ENCODE data around the gene EIF4EBP3.

DNA sequence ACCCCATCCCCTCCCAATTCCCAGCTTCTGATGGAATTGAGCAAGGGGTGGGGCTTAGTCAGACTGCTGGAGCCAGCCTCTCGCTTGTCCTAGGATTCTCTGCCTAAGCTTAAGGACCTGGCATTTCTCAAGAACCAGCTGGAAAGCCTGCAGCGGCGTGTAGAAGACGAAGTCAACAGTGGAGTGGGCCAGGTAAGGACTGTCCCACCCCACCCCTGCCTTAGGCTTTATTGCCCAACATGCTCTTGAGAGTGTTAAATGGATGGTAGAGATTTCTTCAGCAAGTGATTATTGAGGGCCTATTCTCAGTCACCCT lies 18.3 kb downstream of the EIF4EBP3 start:
- TF ChIP-seq MXI1 (conservative IDR thresholded peaks at IDR 0.05; ENCODE audit: poor library complexity, severe bottlenecking) (no peak), POLR2AphosphoS5 (IDR thresholded peaks at IDR 0.05) (no peak), RAD21 (conservative IDR thresholded peaks at IDR 0.05) (no peak), EZH2 (IDR thresholded peaks at IDR 0.05; ENCODE audit: borderline replicate concordance, insufficient read depth, low read length, poor library complexity, severe bottlenecking) (no peak), EP300 (conservative IDR thresholded peaks at IDR 0.05; ENCODE audit: poor library complexity, severe bottlenecking) (no peak), TAF1 (IDR thresholded peaks at IDR 0.05; ENCODE audit: low read depth) (no peak)
- TF ChIP-seq, protein P1, sequence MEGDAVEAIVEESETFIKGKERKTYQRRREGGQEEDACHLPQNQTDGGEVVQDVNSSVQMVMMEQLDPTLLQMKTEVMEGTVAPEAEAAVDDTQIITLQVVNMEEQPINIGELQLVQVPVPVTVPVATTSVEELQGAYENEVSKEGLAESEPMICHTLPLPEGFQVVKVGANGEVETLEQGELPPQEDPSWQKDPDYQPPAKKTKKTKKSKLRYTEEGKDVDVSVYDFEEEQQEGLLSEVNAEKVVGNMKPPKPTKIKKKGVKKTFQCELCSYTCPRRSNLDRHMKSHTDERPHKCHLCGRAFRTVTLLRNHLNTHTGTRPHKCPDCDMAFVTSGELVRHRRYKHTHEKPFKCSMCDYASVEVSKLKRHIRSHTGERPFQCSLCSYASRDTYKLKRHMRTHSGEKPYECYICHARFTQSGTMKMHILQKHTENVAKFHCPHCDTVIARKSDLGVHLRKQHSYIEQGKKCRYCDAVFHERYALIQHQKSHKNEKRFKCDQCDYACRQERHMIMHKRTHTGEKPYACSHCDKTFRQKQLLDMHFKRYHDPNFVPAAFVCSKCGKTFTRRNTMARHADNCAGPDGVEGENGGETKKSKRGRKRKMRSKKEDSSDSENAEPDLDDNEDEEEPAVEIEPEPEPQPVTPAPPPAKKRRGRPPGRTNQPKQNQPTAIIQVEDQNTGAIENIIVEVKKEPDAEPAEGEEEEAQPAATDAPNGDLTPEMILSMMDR (IDR thresholded peaks at IDR 0.05; ENCODE audit: poor library complexity, severe bottlenecking): no peak
- TF ChIP-seq, protein P2, sequence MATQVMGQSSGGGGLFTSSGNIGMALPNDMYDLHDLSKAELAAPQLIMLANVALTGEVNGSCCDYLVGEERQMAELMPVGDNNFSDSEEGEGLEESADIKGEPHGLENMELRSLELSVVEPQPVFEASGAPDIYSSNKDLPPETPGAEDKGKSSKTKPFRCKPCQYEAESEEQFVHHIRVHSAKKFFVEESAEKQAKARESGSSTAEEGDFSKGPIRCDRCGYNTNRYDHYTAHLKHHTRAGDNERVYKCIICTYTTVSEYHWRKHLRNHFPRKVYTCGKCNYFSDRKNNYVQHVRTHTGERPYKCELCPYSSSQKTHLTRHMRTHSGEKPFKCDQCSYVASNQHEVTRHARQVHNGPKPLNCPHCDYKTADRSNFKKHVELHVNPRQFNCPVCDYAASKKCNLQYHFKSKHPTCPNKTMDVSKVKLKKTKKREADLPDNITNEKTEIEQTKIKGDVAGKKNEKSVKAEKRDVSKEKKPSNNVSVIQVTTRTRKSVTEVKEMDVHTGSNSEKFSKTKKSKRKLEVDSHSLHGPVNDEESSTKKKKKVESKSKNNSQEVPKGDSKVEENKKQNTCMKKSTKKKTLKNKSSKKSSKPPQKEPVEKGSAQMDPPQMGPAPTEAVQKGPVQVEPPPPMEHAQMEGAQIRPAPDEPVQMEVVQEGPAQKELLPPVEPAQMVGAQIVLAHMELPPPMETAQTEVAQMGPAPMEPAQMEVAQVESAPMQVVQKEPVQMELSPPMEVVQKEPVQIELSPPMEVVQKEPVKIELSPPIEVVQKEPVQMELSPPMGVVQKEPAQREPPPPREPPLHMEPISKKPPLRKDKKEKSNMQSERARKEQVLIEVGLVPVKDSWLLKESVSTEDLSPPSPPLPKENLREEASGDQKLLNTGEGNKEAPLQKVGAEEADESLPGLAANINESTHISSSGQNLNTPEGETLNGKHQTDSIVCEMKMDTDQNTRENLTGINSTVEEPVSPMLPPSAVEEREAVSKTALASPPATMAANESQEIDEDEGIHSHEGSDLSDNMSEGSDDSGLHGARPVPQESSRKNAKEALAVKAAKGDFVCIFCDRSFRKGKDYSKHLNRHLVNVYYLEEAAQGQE (IDR thresholded peaks at IDR 0.05; ENCODE audit: borderline replicate concordance): no peak

Data from neural cell (in vitro differentiated cells).